ENCODE results near the gene THADA.
"Not testable (repeated sequence)": the region's sequence is repeated elsewhere in the genome, so short reads cannot be mapped to it uniquely, and the experiment has no call there.

The THADA gene

GRCh38 chr2:43539436-43539835 lies 56.4 kb downstream of the THADA start:
- no peak overlapping the region for H3K4me3 ChIP-seq (ENCODE audit: low read depth, low read length)
- no peak for DNase-seq (ENCODE audit: low read depth)
- TF ChIP-seq CTCF (IDR thresholded peaks at IDR 0.05; ENCODE audit: insufficient read depth, low read depth, low read length, missing control alignments): no peak

GRCh38 chr2:43538034-43538670 lies 57.7 kb downstream of the THADA start:
- no peak for TF ChIP-seq CTCF (IDR thresholded peaks at IDR 0.05; ENCODE audit: insufficient read depth, low read depth, low read length, missing control alignments)
- H3K4me3 ChIP-seq (ENCODE audit: low read depth, low read length): no peak overlapping the region
- DNase-seq (ENCODE audit: low read depth): no peak

- no peak overlapping the region for H3K4me3 ChIP-seq (ENCODE audit: low read depth, low read length)
- no peak for DNase-seq (ENCODE audit: low read depth)
- no peak for TF ChIP-seq CTCF (IDR thresholded peaks at IDR 0.05; ENCODE audit: insufficient read depth, low read depth, low read length, missing control alignments)
These were observed 58.7 kb downstream of the THADA start for GRCh38 chr2:43537137-43537536.

GRCh38 chr2:43534569-43534968 lies 61.3 kb downstream of the THADA start:
- no peak overlapping the region for H3K4me3 ChIP-seq (ENCODE audit: low read depth, low read length)
- TF ChIP-seq CTCF (IDR thresholded peaks at IDR 0.05; ENCODE audit: insufficient read depth, low read depth, low read length, missing control alignments): no peak
- DNase-seq (ENCODE audit: low read depth): no peak

- not testable (repeated sequence) for DNase-seq (ENCODE audit: low read depth); H3K4me3 ChIP-seq (ENCODE audit: low read depth, low read length)
These were observed 63.3 kb downstream of the THADA start for GRCh38 chr2:43532572-43532971.

GRCh38 chr2:43531251-43531650 lies 64.6 kb downstream of the THADA start:
- H3K4me3 ChIP-seq (ENCODE audit: low read depth, low read length): no peak overlapping the region
- no peak for DNase-seq (ENCODE audit: low read depth)
- no peak for TF ChIP-seq CTCF (IDR thresholded peaks at IDR 0.05; ENCODE audit: insufficient read depth, low read depth, low read length, missing control alignments)

- no peak for DNase-seq (ENCODE audit: low read depth)
- no peak overlapping the region for H3K4me3 ChIP-seq (ENCODE audit: low read depth, low read length)
- no peak for TF ChIP-seq CTCF (IDR thresholded peaks at IDR 0.05; ENCODE audit: insufficient read depth, low read depth, low read length, missing control alignments)
These were observed 68.8 kb downstream of the THADA start for GRCh38 chr2:43526994-43527393.

Measured in GM12865 (cell line).